ENCODE results near the gene MTPN. TPM values are rescaled to one million over a fixed set of nuclear protein-coding genes. Genes with fewer than 3 reads are reported as not detected.

Gene MTPN
- total RNA-seq, 1 donor from 2014 or later, result 72.9 TPM

Other genes with a start within 250 kb of the MTPN start
- not detected for gene SLC13A4, start 249.2 kb downstream of the MTPN start, total RNA-seq
- gene FAM180A, start 228.5 kb downstream of the MTPN start, total RNA-seq, result 6.1 TPM